Measurements from ENCODE around the gene WDR46.
"Not testable (repeated sequence)": the region's sequence is repeated elsewhere in the genome, so short reads cannot be mapped to it uniquely, and the experiment has no call there.

The WDR46 gene

GRCh38 chr6:33264015-33264414 is 25.0 kb downstream of the WDR46 start:
- DNase-seq (ENCODE audit: low read depth), result no peak

DNA sequence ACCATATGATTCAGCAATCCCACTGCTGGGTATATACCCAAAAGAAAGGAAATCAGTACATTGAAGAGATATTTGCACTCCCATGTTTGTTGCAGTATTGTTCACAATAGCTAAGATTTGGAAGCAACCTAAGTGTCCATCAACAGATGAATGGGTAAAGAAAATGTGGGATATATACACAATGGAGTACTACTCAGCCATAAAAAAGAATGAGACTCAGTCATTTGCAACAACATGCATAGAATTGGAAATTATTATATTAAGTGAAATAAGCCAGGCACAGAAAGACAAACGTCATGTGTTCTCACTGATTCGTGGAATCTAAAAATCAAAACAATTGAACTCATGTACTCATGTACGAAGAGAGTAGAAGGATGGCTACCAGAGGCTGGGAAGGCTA is 26.5 kb downstream of the WDR46 start:
- not testable (repeated sequence) for DNase-seq (ENCODE audit: low read depth)

DNA sequence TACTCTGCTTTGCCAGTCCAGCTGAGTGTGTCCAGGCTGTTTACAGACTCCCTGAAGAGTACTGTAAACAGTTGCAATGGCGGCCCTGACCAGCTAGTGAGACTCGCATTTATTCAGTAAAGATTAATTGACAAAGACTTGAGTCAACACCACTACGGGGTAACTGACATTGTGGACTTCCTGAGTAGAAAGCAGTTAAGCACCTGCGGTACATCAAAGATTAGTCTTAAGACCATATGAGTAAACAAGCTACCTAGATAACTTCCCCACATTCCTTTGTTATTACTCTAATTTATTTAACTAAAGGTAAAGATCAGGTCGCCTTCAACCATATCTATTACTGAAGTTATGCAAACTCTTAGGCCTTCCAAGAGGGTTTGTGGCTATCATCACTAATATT is 30.0 kb downstream of the WDR46 start:
- no peak for DNase-seq (ENCODE audit: low read depth)

DNA sequence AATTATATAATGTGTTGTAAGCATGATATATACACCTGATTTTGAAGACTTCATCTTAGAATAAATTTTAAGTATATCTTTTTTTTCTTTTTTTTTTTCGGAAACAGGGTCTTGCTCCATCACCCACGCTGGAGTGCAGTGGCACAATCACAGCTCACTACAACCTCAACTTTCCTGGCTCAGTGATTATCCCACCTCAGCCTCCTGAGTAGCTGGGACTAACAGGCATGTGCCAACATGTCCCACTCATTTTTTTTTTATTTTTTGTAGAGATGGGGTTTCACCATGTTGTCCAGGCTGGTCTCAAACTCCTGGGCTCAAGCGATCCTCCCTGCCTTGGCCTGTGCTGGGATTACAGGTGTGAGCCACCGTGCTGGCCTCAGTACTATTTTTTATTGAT is 34.4 kb downstream of the WDR46 start:
- DNase-seq (ENCODE audit: low read depth), result no peak

DNA sequence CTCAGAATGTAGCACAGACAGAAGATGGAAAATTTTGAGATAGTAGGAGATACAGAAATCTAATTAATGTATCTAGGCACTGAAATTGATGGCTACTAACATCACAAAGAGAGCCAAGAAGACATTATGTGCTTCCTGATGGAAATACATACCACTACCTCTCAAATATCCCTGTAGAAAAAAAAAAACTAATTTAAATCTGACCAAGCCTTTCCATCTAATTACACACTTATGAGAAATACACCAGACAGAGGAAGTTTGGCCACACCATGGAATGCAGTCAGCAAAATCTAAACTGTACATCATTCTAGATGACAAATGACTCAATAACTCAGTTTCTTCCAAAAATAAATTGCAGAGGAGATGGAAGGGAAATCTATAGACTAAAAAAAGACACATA is 36.3 kb downstream of the WDR46 start:
- no peak for DNase-seq (ENCODE audit: low read depth)

- no peak for DNase-seq (ENCODE audit: low read depth)
Observed at GRCh38 chr6:33251395-33252012, 37.5 kb downstream of the WDR46 start.

DNA sequence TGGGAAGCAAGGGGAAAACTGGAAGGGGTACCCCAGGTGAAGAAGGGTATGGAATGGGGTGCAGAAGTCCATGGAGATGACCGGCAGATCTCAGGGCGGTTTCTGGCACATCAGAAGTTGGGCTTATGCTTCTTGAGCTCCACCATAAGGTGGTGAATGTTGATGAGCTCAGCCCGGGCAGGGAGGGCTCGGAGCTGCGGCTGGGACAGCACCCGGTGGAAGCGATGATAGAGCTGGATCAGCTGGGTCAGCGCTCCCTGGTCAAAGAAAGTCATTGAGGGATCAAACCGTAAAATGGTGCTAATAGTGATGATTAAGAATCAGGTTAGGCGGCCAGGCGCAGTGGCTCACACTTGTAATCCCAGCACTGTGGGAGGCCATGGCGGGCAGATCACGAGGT is 38.3 kb downstream of the WDR46 start:
- no peak for DNase-seq (ENCODE audit: low read depth)

DNA sequence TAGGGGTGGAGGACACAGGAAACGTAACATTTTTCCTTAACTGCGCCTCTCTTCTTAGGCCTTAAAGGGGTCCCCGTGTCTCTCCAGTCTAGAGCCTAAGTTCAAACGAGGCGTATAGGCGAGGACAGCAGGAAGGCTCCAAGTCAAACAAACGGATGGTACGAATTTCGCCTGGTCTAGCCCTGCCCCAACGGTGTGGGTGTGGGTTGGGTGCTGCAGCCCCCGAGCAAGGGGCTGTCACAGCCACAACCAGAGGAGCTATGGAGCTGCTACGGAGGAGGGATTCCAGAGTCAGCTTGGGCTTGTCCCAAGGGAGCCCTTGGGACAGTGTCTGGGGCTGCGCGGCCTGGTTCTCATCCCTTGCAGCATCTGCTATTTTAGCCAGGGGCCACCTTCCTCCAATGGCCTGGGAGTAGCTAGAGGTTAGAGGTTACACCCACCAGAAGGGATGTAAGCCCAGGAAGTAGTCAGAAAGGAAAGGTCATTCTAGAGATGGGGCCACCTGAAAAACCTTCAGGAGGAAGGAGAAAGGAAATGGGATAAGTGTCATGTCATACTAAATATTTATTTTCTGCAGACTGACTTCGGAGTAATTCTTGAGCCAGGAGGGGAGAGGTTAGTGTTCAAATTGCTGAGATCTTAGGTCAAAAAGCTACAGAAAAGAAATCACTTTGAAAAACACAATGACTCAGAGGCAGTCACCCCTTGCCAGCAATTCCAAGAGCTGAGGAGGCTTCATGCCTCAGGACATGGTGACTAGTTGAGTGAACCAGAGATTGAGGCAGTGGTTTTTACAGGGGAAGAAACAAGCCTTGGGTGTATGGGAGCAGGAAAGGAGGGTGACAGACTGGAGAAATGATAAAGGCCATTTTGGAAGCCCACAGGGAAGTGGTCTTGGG is 39.1 kb downstream of the WDR46 start:
- DNase-seq (ENCODE audit: low read depth), result no peak

- peak; percentile 96 for DNase-seq (ENCODE audit: low read depth)
Observed at GRCh38 chr6:33248932-33249731, 39.9 kb downstream of the WDR46 start.

GRCh38 chr6:33248643-33248931 is 40.5 kb downstream of the WDR46 start:
- no peak for DNase-seq (ENCODE audit: low read depth)

DNA sequence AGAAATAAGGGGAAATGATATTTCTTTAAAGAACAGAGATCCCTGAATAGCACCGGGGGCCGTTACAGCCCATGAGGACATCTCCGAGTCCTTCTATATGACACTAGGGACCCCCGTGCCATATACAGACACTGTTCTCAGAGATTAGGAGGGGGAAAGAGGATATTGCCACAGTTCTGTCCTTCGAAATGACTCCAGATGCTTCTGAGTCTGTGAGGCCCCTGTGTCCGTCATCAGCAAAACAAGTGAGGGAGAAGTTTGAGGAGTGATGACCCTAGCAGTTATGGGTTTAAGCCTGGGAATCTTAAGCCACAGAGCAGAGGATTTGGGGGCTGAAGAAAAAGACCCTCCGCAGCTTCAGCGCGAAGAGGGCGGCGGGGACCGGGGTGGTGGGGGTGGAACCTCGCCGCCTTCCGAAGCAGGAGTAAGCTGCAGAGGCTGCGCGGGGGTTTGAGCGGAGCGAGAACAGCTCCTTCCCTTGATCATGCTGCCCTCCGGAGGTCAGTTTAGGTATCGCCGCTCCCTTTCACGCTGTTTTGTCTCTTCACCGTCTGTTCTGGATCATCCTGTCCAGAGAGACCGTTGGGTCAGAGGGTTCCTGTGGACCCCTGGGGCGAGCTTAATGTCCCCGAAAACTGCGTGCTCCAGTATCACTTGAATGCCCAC is 40.9 kb downstream of the WDR46 start:
- DNase-seq (ENCODE audit: low read depth), result peak; percentile 55

GRCh38 chr6:33243476-33243875 is 45.6 kb downstream of the WDR46 start:
- no peak for DNase-seq (ENCODE audit: low read depth)

GRCh38 chr6:33241968-33242367 is 47.1 kb downstream of the WDR46 start:
- DNase-seq (ENCODE audit: low read depth), result no peak

DNA sequence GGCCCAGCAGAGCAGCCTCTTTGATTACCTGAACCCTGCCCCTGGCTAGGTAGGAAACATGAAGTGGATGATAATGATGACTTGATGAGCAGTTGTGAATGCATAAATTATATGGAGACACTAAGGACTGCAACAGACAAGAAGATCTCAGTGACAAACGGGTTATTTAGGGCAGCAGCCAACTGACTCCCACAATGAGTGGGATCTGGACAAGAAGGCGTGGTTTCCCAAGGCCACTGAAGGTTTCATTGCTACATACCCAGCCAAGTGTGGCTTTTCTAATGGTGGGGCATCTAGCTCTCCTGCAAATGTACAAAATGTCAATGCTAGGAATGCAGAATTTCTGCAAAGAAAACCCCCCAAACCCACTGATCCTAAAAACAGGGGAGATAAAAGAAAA is 51.3 kb downstream of the WDR46 start:
- DNase-seq (ENCODE audit: low read depth), result no peak

GRCh38 chr6:33236852-33237251 is 52.2 kb downstream of the WDR46 start:
- DNase-seq (ENCODE audit: low read depth), result no peak

GRCh38 chr6:33236328-33236727 is 52.7 kb downstream of the WDR46 start:
- no peak for DNase-seq (ENCODE audit: low read depth)

DNA sequence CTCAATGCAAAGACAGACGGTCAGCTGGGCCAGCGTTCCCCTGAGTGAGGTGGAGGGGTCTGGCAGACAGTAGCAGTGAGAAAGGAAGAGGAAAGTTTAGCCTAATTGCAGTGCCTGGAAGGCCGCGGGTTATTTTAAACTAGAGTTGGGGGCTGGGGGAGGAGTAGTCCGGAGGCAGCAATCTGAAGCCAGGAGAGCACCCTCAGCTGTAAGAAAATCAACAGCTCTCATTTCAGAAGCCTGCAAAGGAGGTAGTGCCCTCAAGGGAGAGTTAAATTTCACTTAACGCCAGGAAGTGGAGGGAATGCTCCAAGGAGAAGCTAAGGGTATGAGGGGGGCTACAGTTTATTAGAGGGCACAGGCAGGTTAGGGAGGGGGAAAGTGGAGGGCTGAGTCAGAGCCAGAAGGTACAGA is 53.8 kb downstream of the WDR46 start:
- no peak for DNase-seq (ENCODE audit: low read depth)
